Osteocyte (in vitro differentiated cells): ENCODE results near the gene TSPAN14. TPM values are rescaled to one million over a fixed set of nuclear protein-coding genes. Genes with fewer than 3 reads are reported as not detected.
A peak's percentile ranks its signal among the peaks of the same experiment; 100 is the strongest.

Experiments used
- DNase-seq: peaks from one replicate; pipeline ENCODE4 v3.0.0; 2021; ENCODE audit warnings: mixed read lengths; ENCODE audit not compliant: unreplicated experiment; ENCODE audit errors: extremely low spot score
- H3K27ac Mint-ChIP-seq: one replicate; pipeline ENCODE4 v1.8.0; 2021; ENCODE audit warnings: mild to moderate bottlenecking, mixed read lengths; ENCODE audit not compliant: unreplicated experiment
- H3K27me3 Mint-ChIP-seq: one replicate; pipeline ENCODE4 v1.8.0; 2021; ENCODE audit warnings: mixed read lengths; ENCODE audit not compliant: unreplicated experiment
- H3K36me3 Mint-ChIP-seq: one replicate; pipeline ENCODE4 v1.8.0; 2021; ENCODE audit warnings: mixed read lengths; ENCODE audit not compliant: unreplicated experiment
- H3K4me1 Mint-ChIP-seq: one replicate; pipeline ENCODE4 v1.8.0; 2021; ENCODE audit warnings: mixed read lengths; ENCODE audit not compliant: unreplicated experiment
- H3K4me3 Mint-ChIP-seq: one replicate; pipeline ENCODE4 v1.8.0; 2021; ENCODE audit warnings: mild to moderate bottlenecking, moderate library complexity, mixed read lengths; ENCODE audit not compliant: unreplicated experiment
- H3K9me3 Mint-ChIP-seq: one replicate; pipeline ENCODE4 v1.8.0; 2021; ENCODE audit warnings: mixed read lengths; ENCODE audit not compliant: unreplicated experiment
- total RNA-seq: library from RNA; stranded (reverse); gene quantifications from 2 replicates; pipeline ENCODE4 v1.2.1, GENCODE V29; 2021
- TF ChIP-seq, protein P1 (sequence below): fragments of 200-600 bp; sonication (generic); IDR thresholded peaks from 2 replicates; pipeline ENCODE4 v1.5.0; 2021; ENCODE audit warnings: antibody characterized with exemption, mild to moderate bottlenecking, moderate library complexity

TSPAN14 gene
- total RNA-seq, 1 donor from 2014 or later, result 50.7 TPM

DNA sequence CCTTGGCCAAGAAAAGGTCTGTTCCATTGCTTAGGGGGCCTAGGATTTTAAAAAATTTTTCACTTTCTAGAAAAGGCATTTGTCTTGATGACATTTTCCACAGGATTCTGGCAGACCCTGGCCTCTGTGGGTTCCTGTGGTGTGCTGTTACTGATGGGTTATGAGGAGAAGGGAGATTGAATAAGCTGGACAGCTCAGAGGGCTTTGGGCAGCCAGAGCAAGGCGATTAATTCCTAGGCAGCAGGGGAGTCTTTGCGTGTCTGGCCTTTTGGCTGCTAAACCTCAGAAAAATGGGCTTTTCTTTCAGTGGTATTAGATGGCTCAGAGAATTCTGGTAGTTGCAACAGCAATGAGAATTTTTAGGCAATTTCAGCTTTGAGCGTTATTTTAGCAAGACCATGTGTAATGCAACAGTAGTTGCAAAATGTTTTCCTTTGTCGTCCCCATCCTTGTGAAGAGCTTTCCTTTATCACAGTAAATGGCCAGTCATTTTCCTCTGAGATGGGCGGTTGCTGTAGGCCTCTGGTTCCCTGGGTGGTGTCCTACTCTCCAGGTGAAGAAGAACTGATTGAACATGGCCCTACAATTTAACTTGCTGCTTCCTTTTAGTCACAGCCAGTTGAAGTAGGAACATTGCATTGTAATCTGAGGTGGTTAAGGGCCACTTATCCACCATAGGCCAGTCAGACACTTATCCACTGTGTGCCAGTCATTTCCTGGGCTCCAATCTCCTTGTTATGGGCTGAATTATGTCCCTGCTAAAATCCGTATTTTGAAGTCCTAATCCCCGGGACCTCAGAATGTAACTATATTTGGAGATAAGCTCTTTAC, 126.7 kb downstream of the TSPAN14 start:
- Mint-ChIP-seq H3K27me3 (peaks cover 18% of the 10 kb centered on the region), H3K27ac (no peak overlapping the region), H3K4me1 (no peaks in the 10 kb centered on the region), H3K9me3 (no peaks in the 10 kb centered on the region), H3K4me3 (no peak overlapping the region), H3K36me3 (no peaks in the 10 kb centered on the region)
- no peak for DNase-seq
- TF ChIP-seq, protein P1, sequence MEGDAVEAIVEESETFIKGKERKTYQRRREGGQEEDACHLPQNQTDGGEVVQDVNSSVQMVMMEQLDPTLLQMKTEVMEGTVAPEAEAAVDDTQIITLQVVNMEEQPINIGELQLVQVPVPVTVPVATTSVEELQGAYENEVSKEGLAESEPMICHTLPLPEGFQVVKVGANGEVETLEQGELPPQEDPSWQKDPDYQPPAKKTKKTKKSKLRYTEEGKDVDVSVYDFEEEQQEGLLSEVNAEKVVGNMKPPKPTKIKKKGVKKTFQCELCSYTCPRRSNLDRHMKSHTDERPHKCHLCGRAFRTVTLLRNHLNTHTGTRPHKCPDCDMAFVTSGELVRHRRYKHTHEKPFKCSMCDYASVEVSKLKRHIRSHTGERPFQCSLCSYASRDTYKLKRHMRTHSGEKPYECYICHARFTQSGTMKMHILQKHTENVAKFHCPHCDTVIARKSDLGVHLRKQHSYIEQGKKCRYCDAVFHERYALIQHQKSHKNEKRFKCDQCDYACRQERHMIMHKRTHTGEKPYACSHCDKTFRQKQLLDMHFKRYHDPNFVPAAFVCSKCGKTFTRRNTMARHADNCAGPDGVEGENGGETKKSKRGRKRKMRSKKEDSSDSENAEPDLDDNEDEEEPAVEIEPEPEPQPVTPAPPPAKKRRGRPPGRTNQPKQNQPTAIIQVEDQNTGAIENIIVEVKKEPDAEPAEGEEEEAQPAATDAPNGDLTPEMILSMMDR, result no peak

DNA sequence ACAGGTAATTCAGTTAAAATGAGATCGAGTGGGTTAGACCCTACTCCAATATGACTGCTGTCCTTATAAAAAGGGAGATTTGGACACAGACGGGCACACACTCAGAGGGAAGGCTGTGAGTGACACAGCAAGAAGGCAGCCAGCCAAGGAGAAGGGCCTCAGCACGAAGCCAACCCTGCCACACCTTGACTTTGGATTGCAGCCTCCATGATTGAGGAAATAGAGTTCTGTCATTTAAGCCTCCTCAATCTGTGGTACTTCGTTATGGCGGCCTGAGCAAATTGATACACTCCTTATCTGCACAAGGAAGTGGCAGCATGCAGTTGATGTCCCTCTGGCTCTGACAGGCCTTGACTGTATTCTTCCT, 127.3 kb downstream of the TSPAN14 start:
- no peaks in the 10 kb centered on the region for H3K9me3 Mint-ChIP-seq
- no peaks in the 10 kb centered on the region for H3K36me3 Mint-ChIP-seq
- DNase-seq, result peak; percentile 46
- no peaks in the 10 kb centered on the region for H3K4me1 Mint-ChIP-seq
- no peak overlapping the region for H3K4me3 Mint-ChIP-seq
- H3K27ac Mint-ChIP-seq, result no peak overlapping the region
- TF ChIP-seq, protein P1, result no peak
- H3K27me3 Mint-ChIP-seq, result peaks cover 18% of the 10 kb centered on the region

DNA sequence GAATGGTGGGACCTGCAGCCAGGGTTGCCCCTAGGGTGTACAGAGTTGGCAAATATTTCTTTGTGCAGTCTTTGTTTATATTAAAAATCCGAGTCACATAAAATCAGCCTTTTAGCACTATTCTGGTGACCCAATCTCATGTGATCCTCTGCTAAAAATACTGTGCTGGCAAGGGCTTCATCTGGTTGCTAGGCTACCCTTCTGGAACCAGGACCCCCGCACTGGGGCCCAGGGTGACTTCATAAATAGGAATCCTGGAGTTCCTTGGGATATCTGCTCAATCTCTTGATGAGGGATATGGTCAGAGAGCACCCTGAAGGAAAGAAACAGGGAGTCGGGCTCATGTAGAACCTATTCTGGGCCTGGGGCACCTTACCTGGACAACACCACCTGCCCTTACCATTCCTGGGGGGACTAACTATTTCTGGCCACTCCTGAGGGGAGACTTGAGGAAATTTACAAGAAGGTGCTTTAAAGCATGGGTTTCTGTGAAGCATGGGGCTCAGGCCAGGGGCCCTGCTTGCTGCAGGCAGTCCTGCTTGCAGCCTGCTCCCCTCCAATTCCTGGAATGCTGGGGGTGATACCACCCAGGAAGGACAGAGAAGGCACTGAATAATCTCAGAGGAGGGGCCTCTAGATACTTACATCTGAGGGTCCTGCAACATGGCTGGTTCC, 128.3 kb downstream of the TSPAN14 start:
- DNase-seq, result peak; percentile 67
- no peak overlapping the region for H3K4me3 Mint-ChIP-seq
- H3K36me3 Mint-ChIP-seq, result no peaks in the 10 kb centered on the region
- no peaks in the 10 kb centered on the region for H3K4me1 Mint-ChIP-seq
- TF ChIP-seq, protein P1, result no peak
- no peaks in the 10 kb centered on the region for H3K9me3 Mint-ChIP-seq
- no peak overlapping the region for H3K27ac Mint-ChIP-seq
- peaks cover 20% of the 10 kb centered on the region for H3K27me3 Mint-ChIP-seq

Other genes starting within 250 kb of the TSPAN14 start
- gene ANXA11, start 248.8 kb upstream of the TSPAN14 start, total RNA-seq, result 127 and 129 TPM in 2 replicates
- not detected in 2 replicates for gene MAT1A, start 164.7 kb upstream of the TSPAN14 start, total RNA-seq
- not detected in 2 replicates for gene DYDC1, start 97.6 kb upstream of the TSPAN14 start, total RNA-seq
- gene DYDC2, start 97.5 kb upstream of the TSPAN14 start, total RNA-seq, result not detected in 2 replicates
- 56.8 and 59.2 TPM in 2 replicates for gene PRXL2A, start 45.8 kb upstream of the TSPAN14 start, total RNA-seq
- gene SH2D4B, start 83.6 kb downstream of the TSPAN14 start, total RNA-seq, result not detected in 2 replicates